ENCODE results near the gene MED27.

MED27 gene

GRCh38 chr9:131826966-131827525, 252.6 kb downstream of the MED27 start:
- Histone ChIP-seq H3K27me3 (ENCODE audit: insufficient read depth, poor library complexity, severe bottlenecking) (no peaks in the 10 kb centered on the region), H3K27ac (replicated peaks) (no peak overlapping the region), H3K4me3 (replicated peaks; ENCODE audit: insufficient read depth, low read length) (no peak overlapping the region)
- DNase-seq (ENCODE audit: low read depth in 1 of 2, low spot score in 1 of 2): no peak
- no peak for TF ChIP-seq GABPA (IDR thresholded peaks at IDR 0.05; ENCODE audit: low read depth)
- no peak for TF ChIP-seq CTCF (IDR thresholded peaks at IDR 0.05; ENCODE audit: insufficient read depth, low read length)
- TF ChIP-seq SPI1 (IDR thresholded peaks at IDR 0.05; ENCODE audit: borderline replicate concordance, low read depth): no peak
- no peak for TF ChIP-seq POLR2AphosphoS5 (IDR thresholded peaks at IDR 0.05; ENCODE audit: low read depth)
- no peak for TF ChIP-seq REST (IDR thresholded peaks at IDR 0.05; ENCODE audit: insufficient replicate concordance, low read depth)

GRCh38 chr9:131826053-131826452, 253.6 kb downstream of the MED27 start:
- no peak for DNase-seq (ENCODE audit: low read depth in 1 of 2, low spot score in 1 of 2)
- TF ChIP-seq POLR2AphosphoS5 (IDR thresholded peaks at IDR 0.05; ENCODE audit: low read depth): no peak
- no peak for TF ChIP-seq GABPA (IDR thresholded peaks at IDR 0.05; ENCODE audit: low read depth)
- no peak for TF ChIP-seq SPI1 (IDR thresholded peaks at IDR 0.05; ENCODE audit: borderline replicate concordance, low read depth)
- TF ChIP-seq REST (IDR thresholded peaks at IDR 0.05; ENCODE audit: insufficient replicate concordance, low read depth): no peak
- TF ChIP-seq CTCF (IDR thresholded peaks at IDR 0.05; ENCODE audit: insufficient read depth, low read length): no peak
- H3K4me3 ChIP-seq (replicated peaks; ENCODE audit: insufficient read depth, low read length): no peak overlapping the region
- H3K27ac ChIP-seq (replicated peaks): no peak overlapping the region
- no peaks in the 10 kb centered on the region for H3K27me3 ChIP-seq (ENCODE audit: insufficient read depth, poor library complexity, severe bottlenecking)

GRCh38 chr9:131824953-131825495, 254.6 kb downstream of the MED27 start:
- TF ChIP-seq POLR2AphosphoS5 (IDR thresholded peaks at IDR 0.05; ENCODE audit: low read depth): no peak
- no peak for TF ChIP-seq SPI1 (IDR thresholded peaks at IDR 0.05; ENCODE audit: borderline replicate concordance, low read depth)
- no peak for TF ChIP-seq CTCF (IDR thresholded peaks at IDR 0.05; ENCODE audit: insufficient read depth, low read length)
- no peak for TF ChIP-seq GABPA (IDR thresholded peaks at IDR 0.05; ENCODE audit: low read depth)
- no peak for TF ChIP-seq REST (IDR thresholded peaks at IDR 0.05; ENCODE audit: insufficient replicate concordance, low read depth)
- Histone ChIP-seq H3K27ac (replicated peaks) (no peak overlapping the region), H3K27me3 (ENCODE audit: insufficient read depth, poor library complexity, severe bottlenecking) (peaks cover 2% of the 10 kb centered on the region), H3K4me3 (replicated peaks; ENCODE audit: insufficient read depth, low read length) (no peak overlapping the region)
- DNase-seq (ENCODE audit: low read depth in 1 of 2, low spot score in 1 of 2): no peak

All from HL-60 (cell line).